Measurements from ENCODE around the gene RANGRF.
A peak's percentile ranks its signal among the peaks of the same experiment; 100 is the strongest.
"Not testable (repeated sequence)": the region's sequence is repeated elsewhere in the genome, so short reads cannot be mapped to it uniquely, and the experiment has no call there.

The RANGRF gene, protein sequence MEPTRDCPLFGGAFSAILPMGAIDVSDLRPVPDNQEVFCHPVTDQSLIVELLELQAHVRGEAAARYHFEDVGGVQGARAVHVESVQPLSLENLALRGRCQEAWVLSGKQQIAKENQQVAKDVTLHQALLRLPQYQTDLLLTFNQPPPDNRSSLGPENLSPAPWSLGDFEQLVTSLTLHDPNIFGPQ

GRCh38 chr17:8288336-8289102 lies at the start of gene RANGRF:
RANGRF (plus strand) TSS chr17:8288670; CDS start chr17:8288789, 119 bp downstream.
- Histone ChIP-seq H3K4me3 (peak within 1 kb of the TSS; percentile 63 to 90 (median 71)), H3K27ac (peak within 1 kb of the TSS; percentile 64 to 95 (median 89))

- H3K4me3 ChIP-seq, result no peak overlapping the region
- H3K27ac ChIP-seq, result no peak overlapping the region
These were observed 44.6 kb upstream of the RANGRF start for GRCh38 chr17:8243827-8244226.

- H3K27ac ChIP-seq, result no peak overlapping the region
These were observed 43.7 kb upstream of the RANGRF start for GRCh38 chr17:8244768-8245167.

DNA sequence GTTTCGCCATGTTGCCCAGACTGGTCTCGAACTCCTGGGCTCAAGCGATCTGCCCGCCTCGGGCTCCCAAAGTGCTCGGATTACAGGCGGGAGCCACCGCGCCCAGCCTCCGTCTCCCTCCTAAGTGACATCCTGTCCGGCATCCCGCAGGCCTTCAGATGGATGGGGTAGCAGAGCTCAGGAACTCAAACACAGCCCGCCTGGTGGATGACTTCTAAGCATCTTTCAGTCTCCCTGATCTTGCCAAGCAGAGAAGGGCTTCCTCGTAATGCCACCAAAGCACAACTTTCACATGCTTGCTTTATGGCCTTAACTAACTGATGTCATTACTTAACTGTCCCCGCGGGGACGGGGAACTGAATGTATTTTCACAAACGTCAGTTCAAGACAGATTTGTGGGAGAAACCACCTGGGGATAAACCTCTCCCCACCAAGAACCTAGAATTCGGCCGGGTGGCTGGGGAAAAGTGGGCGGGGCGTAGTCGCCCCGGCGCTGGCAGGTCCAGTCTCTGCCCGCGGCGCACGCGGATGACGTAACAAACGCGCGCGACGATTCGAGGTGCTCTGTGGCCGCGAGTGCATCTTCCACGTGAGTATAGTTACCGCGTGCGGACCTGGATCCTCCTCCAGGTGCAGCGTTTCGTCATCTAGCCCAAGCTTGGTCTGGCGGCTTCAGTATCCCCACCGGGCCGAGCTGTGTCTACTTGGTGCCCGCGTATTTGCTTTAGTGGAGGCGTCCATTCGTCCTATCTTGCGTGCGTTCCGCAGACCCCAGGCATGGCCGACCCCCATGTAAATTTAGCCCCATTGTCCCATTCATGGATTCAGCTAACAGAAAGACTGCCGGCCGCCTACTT lies 39.5 kb upstream of the RANGRF start, which contains the start of gene PFAS:
Gene PFAS, plus strand, starts transcription at position 539 of the 857 bp plus-strand sequence. CDS start 4,649 bp downstream, outside the sequence.
- peak within 1 kb of the TSS; percentile 68 to 98 (median 92) for H3K27ac ChIP-seq
- peak within 1 kb of the TSS; percentile 61 to 79 (median 70) for H3K4me3 ChIP-seq

More at GRCh38 chr17:8244768-8245167, 43.7 kb upstream of the RANGRF start:
- no peak overlapping the region for H3K4me3 ChIP-seq

DNA sequence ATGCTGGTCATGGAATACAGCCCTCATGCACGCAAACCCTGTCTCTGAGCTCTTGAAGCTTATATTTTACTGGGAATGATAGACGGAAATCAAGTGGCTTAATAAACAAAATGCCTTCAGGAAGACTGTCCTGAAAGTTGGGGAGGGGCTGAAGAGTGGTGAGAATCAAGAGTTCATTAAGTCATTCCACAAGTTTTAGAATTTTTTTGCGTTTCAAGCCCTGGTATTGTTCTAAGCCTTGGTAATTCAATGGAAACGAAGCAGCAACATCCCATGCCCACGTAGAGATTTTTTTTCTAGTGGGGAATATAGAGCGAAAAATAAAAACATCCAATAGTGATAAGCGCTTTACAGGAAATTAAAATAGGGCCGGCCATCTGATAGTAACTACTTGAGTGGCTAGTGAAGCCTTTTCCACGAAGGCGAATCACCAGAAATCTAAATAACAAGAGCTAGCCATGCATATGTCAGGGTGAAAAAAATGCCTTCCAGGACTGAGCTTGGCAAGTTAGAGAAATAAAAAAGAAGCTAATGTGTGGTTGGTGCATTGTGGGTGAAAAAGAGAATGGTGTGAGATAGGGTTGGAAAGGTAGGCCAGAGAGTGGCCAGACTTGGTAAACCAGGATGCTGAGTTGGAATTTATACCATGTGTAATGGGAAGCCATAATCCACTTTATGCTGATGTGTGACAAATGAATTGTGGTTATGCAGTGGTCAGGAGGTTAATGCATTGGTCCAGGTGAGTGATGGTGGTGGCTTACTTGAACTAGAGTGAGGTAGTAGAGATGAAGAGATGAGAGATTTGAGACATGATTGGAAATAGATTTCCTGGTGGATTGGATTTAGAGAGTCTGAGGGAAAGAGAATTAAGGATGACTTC lies 38.6 kb upstream of the RANGRF start:
- peak overlapping the region; percentile 61 to 79 (median 70) for H3K4me3 ChIP-seq
- H3K27ac ChIP-seq, result peak overlapping the region; percentile 41 to 98 (median 92)

DNA sequence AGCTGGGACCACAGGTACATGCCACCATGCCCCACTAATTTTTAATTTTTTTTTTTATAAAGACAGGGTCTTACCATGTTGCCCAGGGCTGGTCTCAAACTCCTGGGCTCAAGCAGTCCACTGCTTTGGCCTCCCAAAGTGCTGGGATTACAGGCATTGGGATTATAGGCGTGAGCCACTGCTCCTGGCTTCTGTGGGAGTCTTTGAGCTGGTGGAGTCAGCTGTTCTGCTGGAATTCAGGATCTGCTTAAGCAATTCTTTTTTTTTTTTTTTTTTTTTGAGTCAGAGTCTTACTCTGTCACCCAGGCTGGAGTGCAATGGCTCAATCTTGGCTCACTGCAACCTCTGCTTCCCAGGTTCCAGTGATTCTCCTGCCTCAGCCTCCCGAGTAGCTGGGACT lies 37.1 kb upstream of the RANGRF start:
- H3K4me3 ChIP-seq, H3K27ac ChIP-seq: not testable (repeated sequence)

DNA sequence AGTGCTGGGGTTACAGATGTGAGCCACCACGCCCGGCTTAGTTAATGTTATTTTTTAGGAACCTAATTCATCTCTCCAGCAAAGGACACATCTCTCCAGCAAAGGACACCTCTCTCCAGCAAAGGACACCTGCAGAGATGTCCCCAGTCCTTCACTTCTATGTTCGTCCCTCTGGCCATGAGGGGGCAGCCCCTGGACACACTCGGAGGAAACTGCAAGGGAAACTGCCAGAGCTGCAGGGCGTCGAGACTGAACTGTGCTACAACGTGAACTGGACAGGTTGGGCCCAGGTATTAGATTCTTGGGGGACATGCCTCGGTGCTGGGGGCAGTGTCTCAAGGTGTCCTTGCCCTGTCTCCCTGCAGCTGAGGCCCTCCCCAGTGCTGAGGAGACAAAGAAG lies 34.7 kb upstream of the RANGRF start:
- Histone ChIP-seq H3K27ac (no peak overlapping the region), H3K4me3 (no peak overlapping the region)

- Histone ChIP-seq H3K4me3 (no peak overlapping the region), H3K27ac (no peak overlapping the region)
These were observed 33.6 kb upstream of the RANGRF start for GRCh38 chr17:8254881-8255280.

DNA sequence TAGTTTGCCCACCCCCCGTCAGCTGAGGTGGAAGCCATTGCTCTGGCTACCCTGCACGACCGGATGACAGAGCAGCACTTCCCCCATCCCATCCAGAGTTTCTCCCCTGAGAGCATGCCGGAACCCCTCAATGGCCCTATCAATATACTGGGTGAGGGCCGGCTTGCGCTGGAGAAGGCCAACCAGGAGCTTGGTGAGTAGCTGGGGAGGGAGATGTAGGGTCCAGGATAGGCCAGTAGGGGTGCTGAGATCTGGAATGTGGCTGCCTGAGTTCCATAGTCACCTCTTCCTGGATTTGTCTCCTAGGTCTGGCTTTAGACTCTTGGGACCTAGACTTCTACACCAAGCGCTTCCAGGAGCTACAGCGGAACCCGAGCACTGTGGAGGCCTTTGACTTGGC lies 33.0 kb upstream of the RANGRF start:
- H3K27ac ChIP-seq, result no peak overlapping the region
- no peak overlapping the region for H3K4me3 ChIP-seq

DNA sequence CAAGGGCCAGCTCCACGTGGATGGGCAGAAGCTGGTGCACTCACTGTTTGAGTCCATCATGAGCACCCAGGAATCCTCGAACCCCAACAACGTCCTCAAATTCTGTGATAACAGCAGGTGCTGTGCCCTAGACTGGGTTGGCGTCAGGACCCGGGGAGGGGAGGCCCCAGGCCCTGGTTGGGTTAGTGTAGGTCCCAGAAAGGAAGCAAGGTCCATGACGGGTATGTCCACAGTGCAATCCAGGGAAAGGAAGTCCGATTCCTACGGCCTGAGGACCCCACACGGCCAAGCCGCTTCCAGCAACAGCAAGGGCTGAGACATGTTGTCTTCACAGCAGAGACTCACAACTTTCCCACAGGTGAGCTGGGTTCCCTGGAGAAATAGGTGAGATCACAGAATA lies 32.2 kb upstream of the RANGRF start:
- no peak overlapping the region for H3K27ac ChIP-seq
- H3K4me3 ChIP-seq, result no peak overlapping the region

- Histone ChIP-seq H3K4me3 (no peak overlapping the region), H3K27ac (no peak overlapping the region)
These were observed 31.8 kb upstream of the RANGRF start for GRCh38 chr17:8256691-8257090.

DNA sequence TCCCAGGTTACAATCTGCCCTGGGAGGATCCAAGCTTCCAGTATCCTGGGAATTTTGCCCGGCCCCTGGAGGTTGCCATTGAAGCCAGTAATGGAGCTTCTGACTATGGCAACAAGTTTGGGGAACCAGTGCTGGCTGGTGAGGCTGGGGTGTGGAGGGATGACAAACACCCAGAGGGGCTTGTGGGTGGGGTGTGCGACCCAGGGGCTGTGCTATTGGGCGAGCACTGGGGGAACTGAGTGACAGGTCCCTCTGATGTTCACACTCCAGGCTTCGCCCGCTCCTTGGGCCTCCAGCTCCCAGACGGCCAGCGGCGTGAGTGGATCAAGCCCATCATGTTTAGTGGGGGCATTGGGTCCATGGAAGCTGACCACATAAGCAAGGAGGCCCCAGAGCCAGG lies 30.7 kb upstream of the RANGRF start:
- Histone ChIP-seq H3K27ac (no peak overlapping the region), H3K4me3 (no peak overlapping the region)

- no peak overlapping the region for H3K27ac ChIP-seq
These were observed 24.1 kb upstream of the RANGRF start for GRCh38 chr17:8264320-8264719.

GRCh38 chr17:8264836-8265542 lies 23.5 kb upstream of the RANGRF start:
- H3K27ac ChIP-seq, result no peak overlapping the region

More at GRCh38 chr17:8264320-8264719, 24.1 kb upstream of the RANGRF start:
- no peak overlapping the region for H3K4me3 ChIP-seq

GRCh38 chr17:8266648-8267479 lies 21.6 kb upstream of the RANGRF start:
- Histone ChIP-seq H3K27ac (no peak overlapping the region), H3K4me3 (no peak overlapping the region)

More at GRCh38 chr17:8264836-8265542, 23.5 kb upstream of the RANGRF start:
- no peak overlapping the region for H3K4me3 ChIP-seq

DNA sequence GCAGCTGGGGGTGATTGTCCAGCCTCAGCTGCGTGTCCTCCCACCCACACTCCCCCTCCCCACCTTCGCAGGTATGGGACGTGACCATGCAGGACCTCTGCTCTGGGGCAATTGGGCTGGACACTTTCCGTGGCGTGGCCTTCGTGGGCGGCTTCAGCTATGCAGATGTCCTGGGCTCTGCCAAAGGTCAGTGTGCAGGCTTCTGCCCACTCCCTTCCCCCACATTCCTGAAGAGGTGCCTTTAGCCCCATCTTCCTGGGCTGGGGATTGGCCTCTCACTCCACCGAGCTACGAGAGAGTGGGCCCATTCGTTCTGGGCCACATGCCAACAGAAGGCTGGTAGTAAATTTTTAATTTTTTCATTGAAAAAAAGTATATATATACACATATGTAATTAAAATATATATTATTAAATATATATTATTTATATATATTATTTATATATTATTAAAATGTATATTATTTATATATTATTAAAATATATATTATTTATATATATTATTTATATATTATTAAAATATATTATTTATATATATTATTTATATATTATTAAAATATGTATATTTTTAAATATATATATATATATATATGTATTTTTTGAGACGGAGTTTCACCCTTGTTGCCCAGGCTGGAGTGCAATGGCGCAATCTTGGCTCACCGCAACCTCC lies 20.9 kb upstream of the RANGRF start:
- no peak overlapping the region for H3K27ac ChIP-seq

More for the DNA sequence above, 20.9 kb upstream of the RANGRF start:
- H3K4me3 ChIP-seq, result no peak overlapping the region
